SH-SY5Y (cell line): ENCODE data around the gene KRT77.

Source experiments
- GATA2 ChIP-seq: IDR thresholded peaks from 2 replicates; pipeline ENCODE4 v1.6.1; 2011; ENCODE audit warnings: mild to moderate bottlenecking, low read depth, low read length
- GATA3 ChIP-seq: IDR thresholded peaks from 2 replicates; pipeline ENCODE4 v1.6.1; 2011; ENCODE audit warnings: low read depth, mild to moderate bottlenecking, low read length, moderate library complexity

KRT77 gene

DNA sequence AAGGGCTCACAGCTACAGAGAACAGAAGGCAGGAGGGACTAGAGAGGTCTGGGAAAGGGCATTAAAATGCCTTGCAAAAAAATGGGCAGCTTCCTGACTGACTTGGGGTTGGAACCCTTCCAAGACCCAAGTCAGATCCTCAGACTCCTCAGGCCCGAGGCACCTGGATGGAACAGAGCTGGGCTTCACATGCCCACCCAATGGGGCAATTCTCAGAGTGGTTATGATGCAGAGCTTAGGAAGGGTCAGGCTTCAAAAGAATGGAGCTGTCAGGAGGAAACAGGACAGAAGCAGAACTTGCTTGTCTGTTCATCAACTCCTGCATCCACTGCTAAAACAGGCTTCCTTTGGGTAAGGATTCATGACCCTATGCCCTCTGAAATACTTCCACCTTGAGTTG, 13.4 kb downstream of the KRT77 start:
- TF ChIP-seq GATA2: no peak
- TF ChIP-seq GATA3: no peak

DNA sequence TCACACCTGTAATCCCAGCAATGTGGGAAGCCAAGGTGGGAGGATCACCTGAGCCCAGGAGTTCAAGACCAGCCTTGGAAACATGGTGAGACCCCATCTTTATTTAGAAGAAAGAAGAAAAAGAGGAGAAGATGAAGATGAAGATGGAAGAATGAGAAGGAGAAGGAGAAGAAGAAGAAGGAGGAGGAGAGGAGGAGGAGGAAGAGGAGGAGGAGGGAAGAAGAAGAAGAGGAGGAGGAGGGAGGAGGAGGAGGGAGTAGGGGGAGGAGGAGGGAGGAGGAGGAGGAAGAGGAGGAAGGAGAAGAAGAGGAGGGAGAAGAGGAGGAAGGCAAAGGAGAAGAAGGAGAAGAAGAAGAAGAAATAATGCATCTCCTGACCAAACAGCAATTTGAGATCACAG, 14.1 kb downstream of the KRT77 start:
- no peak for TF ChIP-seq GATA2
- no peak for TF ChIP-seq GATA3

DNA sequence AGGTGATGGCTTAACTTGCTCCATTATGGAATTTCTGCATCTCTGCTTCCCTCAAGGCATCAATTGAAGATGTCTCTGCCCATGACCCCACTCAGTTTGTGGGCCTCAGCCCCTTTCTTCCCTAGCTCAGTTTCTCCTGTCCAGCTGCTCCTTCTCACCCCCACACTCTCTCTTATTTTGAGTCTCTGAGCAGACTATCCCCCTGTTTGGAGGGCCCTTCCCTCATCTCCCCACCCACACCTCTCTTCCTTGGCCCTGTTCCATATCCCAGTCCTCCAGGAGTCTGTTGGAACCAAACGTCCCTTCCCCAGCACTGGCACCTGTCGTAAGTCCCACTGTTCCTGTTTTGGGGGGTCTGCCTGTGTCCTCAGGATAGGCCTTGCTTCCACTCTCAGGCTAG, 14.8 kb downstream of the KRT77 start:
- no peak for TF ChIP-seq GATA3

DNA sequence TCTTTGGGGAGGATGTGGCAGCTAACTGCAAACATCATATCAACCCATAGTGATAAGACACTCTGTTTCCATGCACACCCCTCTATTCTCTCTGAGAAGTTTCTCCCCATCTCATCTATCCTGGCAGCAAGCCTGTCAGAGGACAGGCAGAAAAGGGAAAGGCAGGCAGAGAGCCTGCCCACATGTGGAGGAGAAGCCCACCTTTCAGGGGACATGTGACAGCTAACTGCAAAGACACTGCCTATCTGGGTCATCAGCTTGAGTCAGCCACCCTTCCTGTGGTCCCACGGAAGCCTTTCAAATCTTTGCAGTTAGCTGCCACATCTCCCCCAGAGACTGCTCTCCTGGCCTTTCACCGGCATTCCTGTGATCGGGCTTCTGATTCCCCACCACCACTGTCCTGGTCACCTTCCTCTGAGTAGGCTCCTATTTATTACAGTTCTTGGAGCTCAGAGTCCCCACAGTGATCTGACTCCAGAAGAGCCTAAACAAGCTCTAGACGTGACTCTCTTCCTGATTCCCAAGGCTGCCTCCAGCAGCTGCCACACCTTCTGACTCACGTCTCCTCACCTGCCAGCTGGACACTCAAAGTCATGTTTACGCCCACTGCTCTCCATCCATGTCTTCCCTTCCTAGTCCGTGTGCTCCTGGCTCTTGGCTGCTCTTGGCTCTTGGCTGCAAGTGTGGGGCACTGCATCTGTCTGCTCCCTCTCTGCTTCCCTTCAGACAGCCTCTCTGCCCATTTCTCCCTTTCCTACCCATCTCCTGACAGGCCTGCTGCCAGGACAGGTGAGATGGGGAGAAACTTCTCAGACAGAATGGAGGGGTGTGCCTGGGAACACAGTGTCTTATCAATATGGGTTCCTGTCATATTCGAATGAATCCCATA, 15.6 kb downstream of the KRT77 start:
- TF ChIP-seq GATA2 (no peak), GATA3 (no peak)

DNA sequence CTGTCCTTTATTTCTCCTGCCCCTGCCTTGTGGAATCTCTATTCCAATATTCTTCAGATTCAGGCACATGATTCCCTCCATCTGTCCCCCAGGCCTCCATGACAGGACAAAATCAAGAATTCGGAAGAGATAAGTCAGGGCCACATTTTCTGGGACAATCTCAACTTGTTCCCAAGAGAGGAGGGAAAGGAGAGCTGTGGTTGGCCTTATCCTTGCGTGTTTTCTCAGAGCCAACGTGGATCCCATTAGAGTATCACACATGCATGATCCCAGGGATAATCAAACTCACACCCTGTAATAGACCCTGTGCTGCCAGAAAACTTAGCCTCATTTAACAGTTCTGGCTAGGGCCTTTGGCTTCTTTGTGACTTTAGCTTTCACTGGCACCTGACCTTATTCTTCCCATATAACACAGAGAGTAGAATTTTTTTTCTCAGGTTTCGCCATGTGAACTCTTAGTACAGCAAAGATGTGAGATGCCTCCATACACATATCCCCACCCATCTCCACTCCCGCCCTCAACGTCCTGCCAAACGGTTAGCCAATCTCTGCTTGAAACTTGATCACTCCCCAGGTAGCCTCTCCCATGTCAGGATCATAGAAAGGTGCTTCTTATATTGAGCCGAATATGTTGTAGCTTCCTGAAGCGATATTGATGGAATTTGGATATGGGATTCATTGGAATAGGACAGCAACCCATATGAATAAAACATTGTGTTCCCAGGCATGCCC, 16.4 kb downstream of the KRT77 start:
- no peak for TF ChIP-seq GATA2
- no peak for TF ChIP-seq GATA3

DNA sequence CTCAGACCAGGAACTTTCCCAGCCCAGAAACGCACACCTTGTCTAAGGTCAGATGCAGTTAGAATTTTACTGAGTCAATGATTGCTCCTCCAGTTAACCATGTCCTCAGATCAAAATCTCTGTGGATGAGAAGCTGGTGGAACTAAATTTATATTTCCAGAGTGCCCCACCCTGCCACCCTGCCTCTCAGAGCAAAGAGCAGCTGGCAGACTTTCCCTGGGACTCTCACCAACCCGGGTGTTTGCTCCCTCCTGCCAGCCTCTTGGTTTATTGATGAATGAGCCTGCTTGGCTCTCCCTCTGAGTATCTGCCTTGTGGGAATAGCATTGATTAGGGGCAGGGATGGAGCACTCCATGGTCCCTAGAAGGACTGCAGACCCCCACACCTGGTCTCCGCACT, 17.3 kb downstream of the KRT77 start:
- TF ChIP-seq GATA2 (no peak), GATA3 (no peak)

DNA sequence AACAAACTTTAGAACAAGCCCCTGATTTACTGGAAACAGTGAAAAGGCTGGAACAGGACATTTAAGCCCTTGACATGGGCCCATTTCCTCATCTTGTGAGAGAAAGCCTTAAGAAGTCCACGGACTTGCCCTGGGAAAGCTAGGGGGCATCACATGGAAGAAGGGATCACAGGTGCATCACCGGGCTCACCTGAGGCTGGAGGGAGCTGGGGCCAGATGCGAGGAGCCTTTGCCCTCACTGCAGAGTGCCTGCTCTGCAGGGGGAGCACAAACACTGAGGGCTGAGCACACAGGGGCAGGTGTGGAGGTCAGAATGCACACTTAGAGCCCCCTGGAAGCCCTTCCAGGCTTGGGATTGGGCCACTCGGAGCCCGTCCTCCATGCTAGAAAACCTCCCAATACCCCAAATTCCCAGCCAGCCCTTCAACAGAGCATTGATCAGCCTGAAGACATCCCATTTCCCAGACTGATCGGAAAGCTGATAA, 17.9 kb downstream of the KRT77 start:
- no peak; the same call in 1 of the 2 replicates for TF ChIP-seq GATA2
- TF ChIP-seq GATA3: no peak

DNA sequence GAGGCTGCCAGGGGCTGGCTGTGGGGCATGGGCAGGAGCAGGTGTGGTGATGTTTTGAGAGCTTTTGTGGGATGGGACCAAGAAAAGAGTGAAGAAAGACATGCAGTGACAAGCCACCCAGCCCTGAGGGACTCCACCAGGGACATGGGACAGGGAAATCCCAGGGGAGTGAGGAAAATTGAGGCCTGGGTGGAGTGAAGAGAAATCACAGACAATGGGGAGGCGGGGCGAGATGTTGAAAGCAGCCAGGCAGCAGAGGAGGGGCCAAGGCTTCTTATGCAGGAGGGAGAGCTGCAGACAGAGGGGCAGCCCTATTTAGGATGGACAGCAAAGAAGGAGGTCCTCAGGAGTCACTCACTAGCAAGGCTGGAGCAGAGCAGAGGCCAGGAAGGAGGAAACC, 18.9 kb downstream of the KRT77 start:
- no peak for TF ChIP-seq GATA2
- TF ChIP-seq GATA3: no peak

DNA sequence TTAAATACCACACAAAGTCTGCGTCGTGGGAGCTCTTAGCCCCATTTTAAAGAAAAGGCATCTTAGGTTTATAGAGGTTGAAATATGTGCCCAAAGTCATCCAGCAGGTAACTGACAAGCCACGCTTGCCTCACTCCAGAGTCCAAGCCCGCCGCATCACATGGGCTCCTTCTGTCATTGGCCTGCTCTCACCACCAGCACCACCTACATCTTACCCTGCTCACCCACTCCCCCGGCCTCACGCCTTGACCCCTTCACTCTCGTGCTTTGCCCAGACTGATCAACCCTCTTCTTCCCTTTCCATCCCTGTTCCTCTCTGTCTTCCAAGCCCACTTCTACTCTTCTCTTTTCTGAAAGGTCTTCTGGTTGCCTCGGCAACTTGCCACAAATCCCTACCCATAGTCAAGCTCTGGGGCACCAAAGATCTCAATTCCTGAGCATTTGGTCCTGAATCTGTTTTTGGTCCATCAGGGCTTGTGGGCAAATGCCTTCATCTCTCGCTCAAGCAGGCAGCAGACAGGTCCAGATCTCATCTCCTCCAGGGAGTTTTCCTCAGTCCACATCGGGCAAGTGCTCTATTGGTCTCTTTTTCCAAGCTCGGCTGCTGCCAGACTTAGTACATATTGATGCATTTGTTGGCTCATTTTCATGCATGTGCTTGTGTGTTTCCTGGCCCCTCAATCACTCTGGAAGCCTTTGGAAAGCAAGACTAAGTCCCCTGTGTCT, 19.6 kb downstream of the KRT77 start:
- no peak for TF ChIP-seq GATA3
- TF ChIP-seq GATA2: no peak

DNA sequence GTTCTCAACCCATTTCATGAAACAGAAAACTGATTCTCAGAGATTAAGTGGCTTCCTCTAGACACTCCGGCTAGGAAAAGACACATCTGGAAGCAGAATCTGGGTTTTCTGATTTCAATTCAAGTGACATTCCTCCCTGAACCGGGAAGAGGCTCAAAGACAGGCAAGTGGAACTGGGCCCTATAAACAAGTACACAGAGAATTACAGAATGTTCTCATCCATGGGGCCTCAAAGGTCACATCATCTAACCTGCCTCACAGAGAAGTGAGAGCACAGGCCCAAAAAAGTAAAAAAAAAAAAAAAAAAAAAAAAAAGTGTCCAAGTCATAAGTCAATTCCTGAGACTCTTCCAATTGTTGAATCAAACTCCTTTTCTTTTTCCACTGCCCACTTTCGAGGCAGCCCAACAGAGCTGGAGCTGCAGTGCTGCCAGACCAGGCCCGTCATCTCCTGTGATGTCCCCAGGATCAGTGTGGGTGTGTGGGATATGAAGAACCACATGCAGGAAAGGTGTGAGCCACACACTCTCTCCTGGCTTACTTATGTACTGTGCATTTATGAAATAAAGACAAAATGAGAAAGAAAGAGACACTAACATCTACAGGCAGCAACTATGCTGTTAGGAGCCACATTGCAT, 20.3 kb downstream of the KRT77 start:
- TF ChIP-seq GATA3 (no peak), GATA2 (no peak)

DNA sequence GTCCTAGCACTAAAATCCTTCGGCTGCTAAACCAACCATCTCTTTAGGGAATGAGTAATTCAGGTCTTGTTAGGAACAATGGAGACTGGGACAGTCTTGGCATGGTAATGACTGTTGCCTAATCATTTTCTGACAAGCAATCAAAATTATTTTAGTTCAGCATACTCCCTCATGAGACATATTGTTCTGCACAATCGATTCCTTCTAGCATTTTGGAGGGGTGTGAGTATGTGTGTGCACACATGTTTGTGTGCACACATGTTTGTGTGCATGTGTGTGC, 21.0 kb downstream of the KRT77 start:
- TF ChIP-seq GATA3 (no peak), GATA2 (no peak)

DNA sequence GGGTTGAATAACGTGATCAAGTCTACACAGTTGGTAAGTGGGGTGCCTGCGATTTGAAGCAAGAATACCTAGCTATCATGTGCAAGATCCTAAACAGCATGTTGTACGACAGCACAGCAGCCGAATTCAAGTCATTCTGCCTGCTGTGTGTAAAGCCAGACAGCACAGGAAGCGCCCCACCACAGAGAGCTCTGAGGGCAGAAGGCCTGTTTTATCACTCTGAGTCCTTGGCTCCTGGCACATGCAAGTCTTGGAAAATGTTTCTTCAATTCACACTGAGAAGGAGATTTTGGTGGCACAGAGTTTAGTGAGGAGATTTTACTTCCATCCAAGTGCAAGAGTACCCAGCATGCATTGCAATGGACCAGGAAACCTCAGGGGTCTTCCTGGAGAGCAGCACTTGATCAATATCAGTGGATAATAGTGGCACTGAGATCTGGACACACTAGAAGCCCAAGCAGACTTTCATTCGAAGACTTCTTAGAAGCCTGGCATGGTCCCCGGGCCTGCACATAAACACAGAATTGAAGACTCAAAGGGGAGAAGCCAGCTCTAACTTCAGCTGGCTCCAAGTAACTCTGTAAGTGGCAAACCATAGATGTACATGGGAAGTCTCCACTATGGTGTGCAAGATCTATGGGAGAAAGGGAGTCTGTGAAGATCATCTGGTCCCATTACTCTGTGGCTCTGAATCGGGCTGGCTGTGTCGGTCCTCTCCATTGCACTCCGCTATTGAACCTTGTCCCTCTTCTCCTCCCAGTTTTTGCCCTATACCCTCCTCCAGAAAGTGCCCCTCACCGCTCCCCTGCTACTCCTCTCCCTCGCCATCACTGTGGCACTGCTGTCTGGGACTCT, 21.6 kb downstream of the KRT77 start:
- no peak for TF ChIP-seq GATA2
- no peak for TF ChIP-seq GATA3

DNA sequence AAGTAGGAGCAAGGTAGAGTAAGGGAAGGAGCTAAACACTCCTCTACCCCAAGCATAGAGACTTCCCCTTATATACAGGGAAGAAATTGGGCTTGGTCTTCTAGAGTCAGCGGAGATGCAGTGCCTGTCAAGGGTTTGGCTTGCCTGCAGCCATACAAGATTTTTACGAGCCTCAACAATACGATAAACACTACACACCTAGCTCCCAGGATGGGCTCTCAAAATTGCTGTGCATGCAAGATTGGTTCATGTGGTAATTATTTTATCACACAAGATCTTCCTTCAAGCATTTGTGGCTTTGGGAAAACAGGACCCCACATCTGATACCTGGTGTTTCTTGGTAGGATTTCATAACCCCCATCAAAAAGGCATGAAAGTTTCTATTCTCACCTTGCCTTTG, 23.0 kb downstream of the KRT77 start, which contains the start of gene KRT1:
KRT1 (minus strand) TSS at position 45 of the 400 bp plus-strand sequence. CDS start 59 bp downstream, outside the sequence.
- TF ChIP-seq GATA2 (no peak), GATA3 (no peak)
